Measurements from ENCODE around the gene RGS1.

Gene RGS1

DNA sequence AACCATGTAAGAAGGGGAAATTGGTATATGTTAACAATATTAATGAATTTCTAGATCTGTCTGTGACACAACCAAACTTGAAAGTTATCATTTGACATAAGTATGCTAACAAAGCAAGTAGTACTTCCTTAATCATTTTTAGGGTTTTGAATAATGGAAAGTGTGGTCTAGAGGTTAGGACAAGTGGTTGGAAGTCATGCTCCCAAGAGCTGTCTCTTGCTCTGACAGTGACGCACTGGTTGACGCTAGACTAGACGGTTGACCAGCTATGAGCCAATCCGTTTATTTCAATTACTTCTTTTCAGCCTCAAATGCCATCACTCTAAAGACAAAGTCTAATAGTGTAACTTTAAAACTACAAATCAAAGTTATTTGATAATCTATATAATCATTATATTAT, 20.7 kb upstream of the RGS1 start:
- DNase-seq: no peak

DNA sequence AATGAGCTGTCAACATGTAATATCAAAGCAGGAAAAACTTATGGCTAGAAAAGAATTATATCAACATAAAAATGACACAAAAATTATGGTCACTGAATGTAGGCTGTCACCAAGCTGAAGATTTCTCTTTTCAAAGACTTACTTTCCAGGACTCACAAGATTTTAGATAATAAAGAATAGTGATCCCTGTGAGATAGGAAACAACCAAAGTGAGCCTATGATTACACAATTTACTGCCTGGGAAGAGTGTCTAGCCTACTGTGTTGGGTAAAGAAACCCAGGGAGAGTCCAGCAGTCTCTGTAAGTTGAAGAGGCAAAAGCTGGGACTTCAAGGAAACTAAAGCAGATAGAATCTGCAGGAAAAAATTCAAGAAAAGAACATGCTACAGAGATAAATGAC, 20.2 kb upstream of the RGS1 start:
- no peak for DNase-seq

DNA sequence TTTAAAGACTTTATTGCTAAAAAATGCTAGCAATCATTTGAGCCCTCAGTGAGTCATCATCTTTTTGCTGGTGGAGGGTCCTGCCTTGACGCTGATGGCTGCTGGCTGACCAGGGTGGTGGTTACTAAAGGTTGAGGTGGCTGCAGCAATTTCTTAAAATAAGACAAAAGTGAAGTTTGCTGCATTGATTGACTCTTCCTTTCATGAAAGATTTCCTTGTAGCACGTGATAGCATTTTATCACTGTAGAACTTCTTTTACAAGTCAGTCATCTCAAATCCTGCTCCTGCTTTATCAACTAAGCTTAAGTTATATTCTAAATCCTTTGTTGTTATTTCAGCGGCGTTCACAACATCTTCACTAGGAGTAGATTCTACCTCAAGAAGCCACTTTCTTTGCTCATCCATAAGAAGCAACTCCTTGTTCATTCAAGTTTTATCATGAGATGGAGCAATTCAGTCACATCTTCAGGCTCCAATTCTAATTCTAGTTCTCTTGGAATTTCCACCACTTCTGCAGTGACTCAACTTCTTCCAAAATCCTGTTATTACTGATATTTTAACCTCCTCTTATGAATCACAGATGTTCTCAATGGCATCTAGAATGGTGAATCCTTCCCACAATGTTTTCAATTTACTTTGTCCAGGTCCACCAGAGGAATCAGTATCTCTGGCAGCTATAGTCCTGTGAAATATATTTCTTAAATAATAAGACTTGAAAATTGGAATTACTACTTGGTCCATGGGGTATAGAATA, 17.6 kb upstream of the RGS1 start:
- DNase-seq: no peak

DNA sequence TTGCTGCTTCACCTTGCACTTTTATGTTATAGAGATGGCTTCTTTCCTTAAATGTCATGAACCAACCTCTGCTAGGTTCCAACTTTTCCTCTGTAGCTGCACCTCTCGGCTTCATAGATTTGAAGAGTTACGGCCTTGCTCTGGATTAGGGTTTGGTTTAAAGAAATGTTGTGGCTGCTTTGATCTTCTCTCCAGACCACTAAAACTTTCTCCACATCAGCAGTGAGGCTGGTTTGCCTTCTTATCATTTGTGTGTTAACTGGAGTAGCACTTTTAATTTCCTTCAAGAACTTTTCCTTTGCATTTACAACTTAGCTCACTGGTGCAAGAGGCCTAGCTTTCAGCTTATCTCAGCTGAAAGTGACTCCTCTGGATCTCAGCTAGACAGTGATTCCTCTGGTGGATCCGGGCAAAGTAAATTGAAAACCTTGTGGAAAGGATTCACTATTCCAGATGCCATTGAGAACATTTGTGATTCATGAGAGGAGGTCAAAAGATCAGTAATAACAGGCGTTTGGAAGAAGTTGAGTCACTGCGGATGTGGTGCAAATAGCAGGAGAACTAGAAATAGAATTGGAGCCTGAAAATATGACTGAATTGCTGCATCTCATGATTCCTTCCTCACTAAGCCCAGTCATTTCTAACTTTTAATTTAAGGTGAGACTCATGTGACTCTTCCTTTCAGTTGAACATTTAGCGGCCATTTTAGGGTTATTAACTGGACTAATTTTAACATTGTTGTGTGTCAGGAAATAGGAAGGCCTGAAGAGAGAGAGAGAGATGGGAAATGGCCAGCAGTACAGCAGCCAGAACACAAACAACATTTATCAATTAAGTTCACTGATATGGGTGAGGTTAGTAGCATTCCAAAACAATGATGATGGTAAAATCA, 16.2 kb upstream of the RGS1 start:
- DNase-seq: no peak

DNA sequence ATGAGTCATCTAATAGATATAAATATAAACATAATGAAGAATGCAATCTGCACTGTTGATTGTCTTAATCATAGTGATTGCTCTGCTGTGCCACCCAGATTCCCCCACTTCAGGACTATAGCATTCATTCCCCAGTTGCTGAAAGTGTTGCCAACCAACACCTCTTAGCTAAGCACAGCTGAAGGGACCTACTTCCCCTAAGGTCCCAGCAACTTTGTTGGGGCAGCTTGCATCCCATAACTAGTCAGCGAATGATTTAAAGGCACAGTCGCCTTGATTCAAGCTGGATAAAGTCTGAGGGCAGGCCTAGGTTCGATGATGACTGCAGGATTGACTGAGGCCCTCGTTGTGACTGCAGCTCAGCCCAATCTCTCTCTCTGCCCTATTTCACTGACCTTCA, 14.3 kb upstream of the RGS1 start:
- DNase-seq: no peak

DNA sequence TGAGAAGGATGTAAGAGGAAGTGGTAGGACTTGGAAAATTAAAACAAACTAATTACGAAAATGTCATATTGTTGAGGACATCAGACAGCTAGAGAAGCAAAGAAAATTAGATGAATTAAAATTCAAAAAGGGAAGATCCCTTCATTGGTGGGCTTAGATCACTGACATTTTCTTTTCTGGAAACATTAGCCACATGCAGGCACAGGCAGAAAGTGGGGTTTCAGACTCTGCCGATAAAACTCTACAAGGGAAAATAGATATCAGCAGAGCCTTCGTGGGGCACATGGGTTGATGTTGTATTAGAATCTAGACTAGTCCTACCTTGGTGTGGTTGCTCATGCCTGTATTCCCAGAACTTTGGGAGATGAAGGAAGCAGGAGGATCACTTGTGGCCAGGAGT, 12.4 kb upstream of the RGS1 start:
- no peak for DNase-seq

DNA sequence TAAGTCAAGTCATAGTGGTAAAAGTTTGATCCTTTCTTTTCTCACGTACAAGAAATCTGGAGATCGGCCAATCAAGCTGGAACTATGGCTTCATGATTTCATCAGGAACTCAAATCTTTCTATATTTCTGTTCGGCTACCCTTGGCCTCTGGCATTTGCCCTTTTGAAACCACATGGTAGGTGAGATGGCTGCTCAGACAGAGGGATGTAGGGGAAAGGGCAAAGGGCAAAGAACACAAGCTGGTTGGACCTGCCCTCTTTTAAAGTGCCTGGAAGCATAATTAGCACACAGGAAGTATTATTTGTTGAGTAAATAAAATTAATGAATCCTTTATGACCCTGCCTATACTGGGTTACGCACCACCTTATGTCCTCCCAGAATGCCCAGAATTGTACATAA, 11.5 kb upstream of the RGS1 start:
- DNase-seq: no peak

DNA sequence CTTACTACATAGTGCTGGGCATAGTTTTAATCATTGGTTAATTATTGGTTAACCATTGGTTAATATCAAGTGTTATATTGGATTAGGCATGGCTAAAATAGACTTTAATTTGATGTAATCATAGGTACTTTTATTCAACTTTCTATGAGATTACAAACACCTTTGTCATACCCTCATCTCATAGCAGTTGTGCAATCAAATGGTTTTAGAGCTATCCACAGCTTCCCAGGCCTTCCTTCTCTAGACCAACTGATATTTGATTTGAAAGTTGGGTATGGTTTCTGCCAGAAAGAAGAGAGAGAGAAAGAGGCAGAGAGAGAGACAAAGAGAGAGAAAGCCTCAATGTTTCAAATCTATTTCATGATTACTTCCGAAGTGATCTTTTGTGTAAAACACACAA, 9.6 kb upstream of the RGS1 start:
- DNase-seq: no peak

DNA sequence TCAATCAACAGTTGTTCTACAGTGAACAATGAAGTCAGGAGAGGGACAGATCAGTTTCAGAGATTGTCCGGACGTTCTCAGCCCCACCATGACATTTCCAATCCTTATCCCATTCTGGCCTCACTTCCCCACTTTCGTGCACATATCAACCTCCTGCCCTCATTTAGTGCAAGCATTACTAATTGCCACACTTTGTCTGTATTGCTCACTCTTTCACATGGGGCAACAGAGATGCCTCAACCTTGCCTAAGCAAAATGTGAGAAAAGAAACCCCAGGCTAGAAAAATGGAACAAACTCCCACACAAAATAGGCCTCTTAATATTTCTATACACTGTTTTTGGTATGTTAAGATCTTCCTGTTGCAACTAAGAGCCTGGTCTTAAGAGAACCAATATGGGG, 8.9 kb upstream of the RGS1 start:
- DNase-seq: no peak

DNA sequence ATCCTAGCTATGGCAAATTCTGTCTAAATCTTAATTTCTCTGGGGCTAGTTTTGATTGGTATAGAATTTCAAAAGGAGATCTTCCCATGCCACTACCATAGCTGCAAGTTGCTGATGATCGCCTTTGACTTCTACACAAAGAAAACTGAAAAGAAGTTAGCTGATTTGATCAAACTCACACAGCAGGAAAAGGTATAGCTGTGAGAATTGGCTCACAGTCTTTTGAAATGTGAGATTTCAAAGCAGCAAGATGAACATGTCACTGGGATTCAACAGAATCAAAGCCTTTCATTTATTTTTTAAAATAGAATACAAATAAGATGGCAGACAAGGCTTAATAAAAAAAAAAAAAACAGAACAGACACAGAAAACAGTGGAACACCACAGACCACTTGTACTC, 7.5 kb upstream of the RGS1 start:
- no peak for DNase-seq

DNA sequence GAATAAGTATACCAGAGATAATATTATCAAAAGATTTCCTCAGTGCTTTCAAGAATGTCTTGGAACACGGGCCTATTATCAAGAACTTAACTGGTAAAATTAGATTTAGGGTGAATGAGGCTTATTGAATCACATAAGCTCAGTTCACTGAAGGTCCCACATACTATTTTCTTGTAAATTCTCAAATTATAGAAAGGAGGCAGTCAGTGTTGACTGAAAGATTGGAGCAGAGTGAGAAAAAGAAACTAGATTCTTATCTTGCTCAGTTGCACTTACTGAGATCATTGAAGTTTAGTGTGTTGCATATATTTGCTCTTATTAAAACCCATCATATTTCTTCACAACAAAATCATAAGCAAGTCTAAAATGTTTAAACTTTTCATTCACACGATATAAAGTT, 3.9 kb upstream of the RGS1 start:
- DNase-seq: no peak

DNA sequence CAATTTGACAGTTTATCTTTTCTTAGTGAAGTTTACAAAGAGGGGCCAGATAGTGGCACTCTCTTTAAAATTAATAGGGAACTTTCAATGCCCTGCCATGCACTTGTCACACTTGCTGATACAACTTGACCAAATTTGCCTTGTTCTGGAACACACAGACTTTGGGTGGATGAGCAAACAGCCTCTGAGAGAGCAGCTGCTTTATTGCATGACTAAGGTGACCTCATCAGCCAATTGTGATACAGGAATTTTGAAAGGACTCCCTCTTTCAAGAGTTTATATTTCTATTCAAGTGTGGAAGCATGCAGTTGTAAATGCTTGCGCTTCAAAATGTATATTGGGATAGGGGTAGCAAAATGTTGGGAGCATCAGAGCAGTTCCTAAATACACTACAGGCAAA, 2.1 kb upstream of the RGS1 start:
- DNase-seq: no peak

DNA sequence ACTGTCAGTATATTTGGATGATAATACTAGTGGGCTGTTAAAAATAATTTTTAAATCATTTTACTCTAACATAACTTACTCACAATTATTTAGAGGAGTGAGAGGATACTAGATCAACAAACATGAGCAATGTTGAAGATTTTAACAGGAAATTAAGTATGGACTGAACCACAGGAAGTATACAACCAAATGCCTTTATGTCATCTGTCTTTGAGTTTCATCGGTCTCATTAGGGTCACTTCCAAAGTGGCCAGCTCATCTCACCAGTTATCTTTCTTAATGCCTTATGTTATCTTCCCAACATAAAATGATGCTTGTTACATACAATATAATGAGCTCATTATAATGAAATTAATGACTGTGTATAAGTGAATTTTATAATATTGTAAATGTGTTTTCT, 1.5 kb upstream of the RGS1 start:
- DNase-seq: no peak

DNA sequence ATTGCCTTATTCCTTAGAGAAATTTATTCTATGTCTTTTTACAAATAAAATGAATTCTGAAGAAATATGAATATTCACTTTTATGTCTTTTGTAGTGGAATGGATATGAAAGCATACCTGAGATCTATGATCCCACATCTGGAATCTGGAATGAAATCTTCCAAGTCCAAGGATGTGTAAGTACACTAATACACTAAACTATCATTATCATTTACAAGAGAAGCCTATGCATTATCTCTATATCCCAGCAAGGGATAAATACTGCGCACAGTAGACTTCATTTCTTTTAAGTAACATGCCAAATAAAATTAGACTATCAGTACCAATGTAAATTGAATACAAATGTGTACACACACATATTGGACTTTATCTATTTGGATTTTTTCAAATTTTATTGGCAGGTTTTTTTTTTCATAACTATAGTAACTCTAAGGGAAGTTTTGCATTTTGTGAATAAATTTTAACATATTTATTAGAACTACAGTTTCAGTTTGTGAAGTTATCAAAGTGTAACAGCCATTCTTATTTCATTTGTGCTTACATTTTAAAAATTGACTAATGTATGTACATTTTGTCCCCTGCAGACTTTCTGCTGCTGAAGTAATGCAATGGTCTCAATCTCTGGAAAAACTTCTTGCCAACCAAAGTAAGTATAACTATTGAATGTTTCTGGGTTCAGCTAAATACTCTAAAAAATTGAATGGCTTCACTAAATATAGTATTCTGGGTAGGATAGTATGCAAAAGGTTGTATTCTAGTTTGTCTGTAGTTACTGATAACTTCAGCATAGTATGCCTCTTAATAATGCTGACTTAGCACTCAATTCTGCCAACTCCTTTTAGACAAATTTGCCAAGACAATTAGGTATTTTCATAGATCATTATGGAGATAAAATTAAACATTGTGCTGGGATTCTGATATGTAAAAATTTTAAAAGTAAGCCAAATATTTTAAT, 894 bp downstream of the RGS1 start:
- DNase-seq: no peak

DNA sequence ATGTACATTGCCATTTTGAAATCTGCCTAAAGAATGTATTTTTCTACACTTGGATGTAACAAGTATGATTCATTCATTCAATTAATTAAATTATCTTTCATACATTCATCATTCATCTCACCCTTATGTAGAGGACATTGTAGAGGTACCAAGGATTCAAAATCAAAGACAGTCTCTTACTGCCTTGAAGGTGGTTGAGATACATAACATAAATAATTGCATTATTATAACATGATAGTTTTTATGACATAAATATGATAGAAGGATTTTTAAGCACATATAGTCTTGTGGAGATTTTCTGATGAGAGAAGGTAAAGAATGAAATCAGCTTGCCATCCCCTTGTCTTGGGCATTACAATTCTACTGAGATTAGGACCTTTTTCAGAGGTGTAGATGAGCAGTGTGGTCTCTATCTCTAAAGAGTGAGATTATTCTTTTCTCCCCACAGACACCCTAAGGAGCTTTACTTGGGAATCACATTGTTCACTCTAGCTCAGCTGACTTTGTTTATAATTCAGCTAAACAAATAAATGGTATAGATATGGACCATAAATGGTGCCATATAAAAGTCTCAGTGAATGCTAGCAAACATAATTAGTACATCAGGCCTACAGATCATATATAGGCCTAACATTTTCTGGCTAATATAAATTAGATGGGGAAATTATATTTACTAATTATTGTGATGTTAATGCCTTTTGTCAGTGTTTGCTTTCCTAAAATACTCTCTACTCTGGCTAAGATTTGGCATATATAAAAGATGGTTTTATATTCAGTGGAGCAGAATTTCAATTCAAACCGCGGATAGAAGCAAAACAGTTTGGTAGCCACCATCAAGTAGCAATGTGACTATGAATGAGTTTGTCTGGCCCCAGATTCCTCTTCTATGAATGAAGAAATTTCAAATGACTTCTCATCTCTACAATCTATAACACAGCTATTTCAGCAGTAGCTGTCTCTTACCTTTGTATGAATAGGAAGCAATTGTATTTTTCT, 1.9 kb downstream of the RGS1 start:
- DNase-seq: no peak

DNA sequence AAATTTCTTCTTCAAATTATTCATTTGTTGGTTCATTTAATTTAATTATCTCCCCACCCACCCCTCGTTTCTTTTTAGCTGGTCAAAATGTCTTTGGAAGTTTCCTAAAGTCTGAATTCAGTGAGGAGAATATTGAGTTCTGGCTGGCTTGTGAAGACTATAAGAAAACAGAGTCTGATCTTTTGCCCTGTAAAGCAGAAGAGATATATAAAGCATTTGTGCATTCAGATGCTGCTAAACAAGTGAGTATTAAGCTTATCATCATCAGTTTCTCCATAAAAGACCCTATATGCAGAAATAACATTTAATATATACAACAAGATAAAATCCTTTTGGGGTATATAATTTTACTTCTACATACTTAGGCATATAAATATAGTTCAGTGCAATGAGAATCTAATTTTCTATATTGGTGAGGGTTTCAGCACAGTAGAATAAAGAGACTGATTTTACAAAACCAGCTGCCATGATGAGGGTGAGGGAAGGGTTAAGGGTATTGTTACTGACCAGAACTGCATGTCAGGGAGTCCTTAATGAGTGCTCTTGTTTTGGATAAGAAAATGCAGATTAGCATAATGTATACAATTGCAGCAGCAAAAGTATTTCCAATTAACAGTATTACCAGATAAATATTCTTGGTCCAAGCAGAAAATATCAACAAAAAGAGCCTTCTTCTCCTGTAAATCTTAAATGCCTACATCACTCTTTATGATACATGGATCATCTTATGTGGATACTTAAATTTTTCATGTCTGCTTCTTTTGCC, 2.8 kb downstream of the RGS1 start:
- DNase-seq: no peak

DNA sequence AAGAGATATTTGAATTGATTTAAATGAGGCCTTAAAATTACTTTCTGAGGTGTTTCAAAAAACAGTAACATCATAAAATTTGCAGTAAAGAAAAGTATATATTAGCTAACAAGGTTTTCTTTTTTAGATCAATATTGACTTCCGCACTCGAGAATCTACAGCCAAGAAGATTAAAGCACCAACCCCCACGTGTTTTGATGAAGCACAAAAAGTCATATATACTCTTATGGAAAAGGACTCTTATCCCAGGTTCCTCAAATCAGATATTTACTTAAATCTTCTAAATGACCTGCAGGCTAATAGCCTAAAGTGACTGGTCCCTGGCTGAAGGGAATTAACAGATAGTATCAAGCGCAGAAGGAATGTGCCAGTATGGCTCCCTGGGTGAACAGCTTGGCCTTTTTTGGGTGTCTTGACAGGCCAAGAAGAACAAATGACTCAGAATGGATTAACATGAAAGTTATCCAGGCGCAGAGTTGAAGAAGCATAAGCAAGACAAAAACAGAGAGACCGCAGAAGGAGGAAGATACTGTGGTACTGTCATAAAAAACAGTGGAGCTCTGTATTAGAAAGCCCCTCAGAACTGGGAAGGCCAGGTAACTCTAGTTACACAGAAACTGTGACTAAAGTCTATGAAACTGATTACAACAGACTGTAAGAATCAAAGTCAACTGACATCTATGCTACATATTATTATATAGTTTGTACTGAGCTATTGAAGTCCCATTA, 3.6 kb downstream of the RGS1 start:
- DNase-seq: peak; percentile 4

DNA sequence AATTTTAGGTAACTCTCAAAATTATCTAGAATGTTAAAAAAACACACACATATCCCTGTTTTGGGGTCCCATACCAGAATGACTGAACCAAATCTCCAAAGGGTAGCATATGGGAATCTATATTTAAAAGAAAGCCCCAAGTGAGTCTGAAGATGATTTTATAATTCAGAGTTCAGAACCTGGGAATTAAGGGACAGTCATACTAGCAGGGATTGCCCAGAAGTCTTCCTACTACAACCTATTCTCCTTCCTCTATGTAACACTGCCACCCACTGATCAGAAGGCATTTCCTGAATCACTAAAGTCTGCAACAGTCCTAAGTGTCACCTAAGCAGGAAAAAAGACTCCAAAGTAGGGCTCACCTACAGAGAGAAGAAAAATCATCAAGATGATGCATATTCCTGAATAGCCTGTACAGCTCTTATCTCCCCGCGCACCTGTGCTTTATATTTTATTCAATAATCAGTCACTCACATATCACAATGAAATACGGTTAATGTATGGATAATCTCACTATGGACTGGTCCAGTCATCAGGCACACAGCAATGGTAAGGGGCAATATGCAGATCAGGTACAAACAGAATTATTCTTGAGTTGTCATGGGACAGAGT, 4.9 kb downstream of the RGS1 start:
- no peak for DNase-seq

DNA sequence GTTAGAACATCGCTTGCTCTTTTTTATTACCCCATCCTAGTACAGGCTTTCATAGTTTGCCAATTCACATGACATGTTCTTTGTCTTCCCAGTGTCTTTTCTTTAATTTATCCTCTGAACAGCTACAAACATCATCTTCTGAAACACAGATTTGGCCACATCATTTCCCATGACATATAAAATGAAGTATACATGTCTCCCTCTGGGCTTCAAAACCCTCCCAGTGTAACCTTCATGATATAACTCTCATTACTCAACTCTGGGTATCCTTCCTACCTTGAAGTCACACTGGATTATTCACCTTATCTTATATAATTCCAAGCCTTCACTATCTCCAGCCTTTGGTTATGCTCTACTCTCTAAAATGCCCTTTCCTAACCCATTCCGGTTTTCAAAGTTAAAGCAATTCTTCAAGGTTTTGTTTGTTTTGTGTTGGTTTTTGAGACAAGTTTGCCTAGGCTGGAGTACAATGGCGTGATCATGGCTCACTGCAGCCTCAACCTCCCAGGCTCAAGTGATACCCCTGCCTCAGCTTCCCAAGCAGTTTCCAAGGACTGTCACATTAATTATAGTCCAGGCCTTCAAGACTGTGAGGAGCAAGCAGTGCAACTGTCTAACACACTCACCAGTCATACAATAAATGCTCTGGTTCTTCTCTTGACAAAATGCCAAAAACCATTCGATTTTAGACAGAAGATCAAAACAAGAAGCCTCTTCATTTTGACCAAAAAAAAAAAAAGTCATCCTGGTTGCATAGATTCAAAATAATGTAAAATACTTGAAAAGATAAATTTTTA, 5.8 kb downstream of the RGS1 start:
- no peak for DNase-seq

Measured in T-helper 9 cell (primary cell).